Esophagus (tissue), 2 donors: ENCODE data around the gene PALLD. TPM values are rescaled to one million over a fixed set of nuclear protein-coding genes. Genes with fewer than 3 reads are reported as not detected.

Experiments
- H3K27ac ChIP-seq, 2 donors: one replicate each; pipeline ENCODE4 v1.5.1; 2013; ENCODE audit warnings: low read depth in 2 of 2, mild to moderate bottlenecking in 2 of 2, inconsistent platforms in 1 of 2, low read length in 1 of 2, moderate library complexity in 1 of 2
- H3K27me3 ChIP-seq, 2 donors: one replicate each; pipeline ENCODE4 v1.6.1; 2013; ENCODE audit warnings: low read length in 2 of 2, control low read depth in 1 of 2, mild to moderate bottlenecking in 1 of 2; ENCODE audit not compliant: insufficient read depth in 2 of 2, control insufficient read depth in 1 of 2
- H3K36me3 ChIP-seq, 2 donors: one replicate each; pipeline ENCODE4 v1.6.1; 2013; ENCODE audit warnings: low read length in 1 of 2; ENCODE audit not compliant: control insufficient read depth in 2 of 2, insufficient read depth in 2 of 2
- H3K4me1 ChIP-seq, 2 donors: one replicate each; pipeline ENCODE4 v1.6.1; 2013; ENCODE audit warnings: low read length in 1 of 2; ENCODE audit not compliant: control insufficient read depth in 2 of 2, insufficient read depth in 2 of 2
- H3K4me3 ChIP-seq, 2 donors: one replicate each; pipeline ENCODE4 v1.5.1; 2013; ENCODE audit warnings: low read length in 2 of 2, mild to moderate bottlenecking in 2 of 2, low read depth in 1 of 2, moderate library complexity in 1 of 2
- H3K9me3 ChIP-seq, 2 donors: one replicate each; pipeline ENCODE4 v1.6.1; 2013; ENCODE audit warnings: mild to moderate bottlenecking in 2 of 2, low read depth in 1 of 2, low read length in 1 of 2, moderate library complexity in 1 of 2; ENCODE audit not compliant: control insufficient read depth in 2 of 2, insufficient read depth in 1 of 2
- WGBS, 2 donors: extraction: QIAGEN DNeasy Blood & Tissue Kit; methylation state at CpG; one replicate each; pipeline ENCODE4 v1.1.7; 2013; 5-methylcytosine and 5-hydroxymethylcytosine counted together
- polyA plus RNA-seq, 2 donors: library from polyadenylated mRNA; stranded (reverse); fragments of 200-250 nt; gene quantifications; one replicate each; pipeline ENCODE4 v1.2.3, GENCODE V29; 2013
- donor health status: healthy with polysubstance abuse.
- donor health status: Bipolar disorder and iron deficiency.

The PALLD gene
- polyA plus RNA-seq, 2 donors: 34.7 to 101 TPM

GRCh38 chr4:168667376-168667775 lies 170.5 kb downstream of the PALLD start:
- 68 to 70% methylated on average over 3 of the region's 3 CpGs for WGBS, 2 donors
- Histone ChIP-seq H3K36me3 (no peaks in the 10 kb centered on the region), H3K4me3 (no peak overlapping the region), H3K4me1 (no peaks in the 10 kb centered on the region), H3K27ac (no peak overlapping the region), H3K9me3 (no peaks in the 10 kb centered on the region), H3K27me3 (no peaks in the 10 kb centered on the region)

- H3K9me3 ChIP-seq: no peaks in the 10 kb centered on the region
- H3K27me3 ChIP-seq: no peaks in the 10 kb centered on the region
- H3K36me3 ChIP-seq: no peaks in the 10 kb centered on the region
- 91 to 98% methylated on average over 2 of the region's 2 CpGs for whole genome bisulfite sequencing, 2 donors
- no peak overlapping the region for H3K4me3 ChIP-seq
- H3K27ac ChIP-seq: no peak overlapping the region
- no peaks in the 10 kb centered on the region for H3K4me1 ChIP-seq
Observed at GRCh38 chr4:168667921-168668320, 171.1 kb downstream of the PALLD start.

GRCh38 chr4:168673476-168673875 lies 176.6 kb downstream of the PALLD start:
- no peaks in the 10 kb centered on the region for H3K27me3 ChIP-seq
- no peak overlapping the region for H3K4me3 ChIP-seq
- peaks cover 0 to 3% of the 10 kb centered on the region in 2 donors for H3K4me1 ChIP-seq
- no peak overlapping the region for H3K27ac ChIP-seq
- 86 to 90% methylated on average over 11 of the region's 11 CpGs for WGBS, 2 donors
- no peaks in the 10 kb centered on the region for H3K36me3 ChIP-seq
- H3K9me3 ChIP-seq: no peaks in the 10 kb centered on the region

GRCh38 chr4:168674077-168674747 lies 177.4 kb downstream of the PALLD start:
- no peak overlapping the region for H3K4me3 ChIP-seq
- WGBS, 2 donors: 61 to 74% methylated on average over 6 of the region's 6 CpGs
- peaks cover 0 to 3% of the 10 kb centered on the region in 2 donors for H3K4me1 ChIP-seq
- no peaks in the 10 kb centered on the region for H3K36me3 ChIP-seq
- H3K27me3 ChIP-seq: no peaks in the 10 kb centered on the region
- no peak overlapping the region for H3K27ac ChIP-seq
- H3K9me3 ChIP-seq: no peaks in the 10 kb centered on the region

GRCh38 chr4:168674866-168675265 lies 178.0 kb downstream of the PALLD start:
- Histone ChIP-seq H3K36me3 (no peaks in the 10 kb centered on the region), H3K4me1 (peaks cover 0 to 3% of the 10 kb centered on the region in 2 donors), H3K27ac (no peak overlapping the region), H3K27me3 (no peaks in the 10 kb centered on the region), H3K4me3 (no peak overlapping the region), H3K9me3 (no peaks in the 10 kb centered on the region)
- 44 to 70% methylated on average over 3 of the region's 3 CpGs for WGBS, 2 donors

- no peak overlapping the region for H3K4me3 ChIP-seq
- 73 to 77% methylated on average over 6 of the region's 6 CpGs for WGBS, 2 donors
- H3K27me3 ChIP-seq: no peaks in the 10 kb centered on the region
- H3K4me1 ChIP-seq: peaks cover 0 to 3% of the 10 kb centered on the region in 2 donors
- H3K9me3 ChIP-seq: no peaks in the 10 kb centered on the region
- no peak overlapping the region for H3K27ac ChIP-seq
- no peaks in the 10 kb centered on the region for H3K36me3 ChIP-seq
Observed at GRCh38 chr4:168677063-168677462, 180.2 kb downstream of the PALLD start.

GRCh38 chr4:168677879-168678278 lies 181.0 kb downstream of the PALLD start:
- Histone ChIP-seq H3K27me3 (no peaks in the 10 kb centered on the region), H3K4me3 (no peak overlapping the region), H3K4me1 (peaks cover 0 to 3% of the 10 kb centered on the region in 2 donors), H3K27ac (no peak overlapping the region), H3K9me3 (no peaks in the 10 kb centered on the region), H3K36me3 (no peaks in the 10 kb centered on the region)
- WGBS, 2 donors: 89 to 93% methylated on average over 11 of the region's 11 CpGs

- WGBS, 2 donors: 94 to 97% methylated on average over 8 of the region's 8 CpGs
- no peaks in the 10 kb centered on the region for H3K27me3 ChIP-seq
- H3K27ac ChIP-seq: no peak overlapping the region
- H3K36me3 ChIP-seq: no peaks in the 10 kb centered on the region
- H3K4me3 ChIP-seq: no peak overlapping the region
- H3K4me1 ChIP-seq: peaks cover 0 to 3% of the 10 kb centered on the region in 2 donors
- H3K9me3 ChIP-seq: no peaks in the 10 kb centered on the region
Observed at GRCh38 chr4:168678751-168679366, 182.0 kb downstream of the PALLD start.

GRCh38 chr4:168679397-168679796 lies 182.5 kb downstream of the PALLD start:
- H3K27ac ChIP-seq: no peak overlapping the region
- H3K4me1 ChIP-seq: peaks cover 0 to 3% of the 10 kb centered on the region in 2 donors
- no peak overlapping the region for H3K4me3 ChIP-seq
- H3K9me3 ChIP-seq: no peaks in the 10 kb centered on the region
- WGBS, 2 donors: 95 to 100% methylated on average over 3 of the region's 3 CpGs
- no peaks in the 10 kb centered on the region for H3K27me3 ChIP-seq
- no peaks in the 10 kb centered on the region for H3K36me3 ChIP-seq

GRCh38 chr4:168679819-168680218 lies 183.0 kb downstream of the PALLD start:
- WGBS, 2 donors: 88 to 91% methylated on average over 4 of the region's 4 CpGs
- peaks cover 0 to 3% of the 10 kb centered on the region in 2 donors for H3K4me1 ChIP-seq

More at GRCh38 chr4:168679819-168680218, 183.0 kb downstream of the PALLD start:
- H3K36me3 ChIP-seq: no peaks in the 10 kb centered on the region
- no peaks in the 10 kb centered on the region for H3K27me3 ChIP-seq
- H3K27ac ChIP-seq: no peak overlapping the region
- no peaks in the 10 kb centered on the region for H3K9me3 ChIP-seq
- H3K4me3 ChIP-seq: no peak overlapping the region
